GM18520 (cell line): ENCODE measurements around the gene EPN1.

ENCODE experiments used
- ATAC-seq: cut with Tn5 transposase; IDR thresholded peaks from one replicate; pipeline ENCODE4 v1.9.1; 2021; ENCODE audit not compliant: unreplicated experiment

Gene EPN1

DNA sequence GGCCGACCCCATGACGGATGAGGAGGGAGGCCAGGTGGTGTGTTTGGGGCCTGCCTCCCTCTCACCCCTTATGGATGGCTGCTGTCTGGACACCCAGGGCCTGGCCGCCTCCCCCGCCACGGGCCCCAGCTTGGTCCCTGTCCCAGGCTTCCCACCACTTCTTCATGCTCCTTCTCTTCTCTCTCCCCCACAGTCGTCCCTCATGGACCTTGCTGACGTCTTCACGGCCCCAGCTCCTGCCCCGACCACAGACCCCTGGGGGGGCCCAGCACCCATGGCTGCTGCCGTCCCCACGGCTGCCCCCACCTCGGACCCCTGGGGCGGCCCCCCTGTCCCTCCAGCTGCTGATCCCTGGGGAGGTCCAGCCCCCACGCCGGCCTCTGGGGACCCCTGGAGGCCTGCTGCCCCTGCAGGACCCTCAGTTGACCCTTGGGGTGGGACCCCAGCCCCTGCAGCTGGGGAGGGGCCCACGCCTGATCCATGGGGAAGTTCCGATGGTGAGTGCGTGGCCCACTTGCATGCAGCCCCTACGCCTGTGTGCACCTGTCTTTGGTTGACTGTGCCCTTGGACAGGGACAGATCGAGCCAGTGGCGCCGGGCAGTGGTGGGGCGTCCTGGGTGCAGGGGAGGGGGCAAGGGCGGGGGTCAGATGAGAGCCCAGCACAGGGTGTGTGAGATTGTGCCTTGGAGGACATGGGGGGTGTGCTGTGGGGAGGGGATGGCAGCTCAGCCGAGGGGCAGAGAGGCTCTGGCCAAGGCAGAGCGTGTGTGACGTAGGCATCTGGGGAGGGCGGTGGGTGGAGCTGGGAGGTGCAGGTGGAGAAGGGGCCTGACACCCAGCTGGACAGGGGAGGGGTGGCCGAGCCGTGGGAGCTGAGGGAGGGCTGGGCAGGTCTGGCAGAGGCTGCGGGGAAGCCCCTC, 16.8 kb downstream of the EPN1 start:
- no peak for ATAC-seq

DNA sequence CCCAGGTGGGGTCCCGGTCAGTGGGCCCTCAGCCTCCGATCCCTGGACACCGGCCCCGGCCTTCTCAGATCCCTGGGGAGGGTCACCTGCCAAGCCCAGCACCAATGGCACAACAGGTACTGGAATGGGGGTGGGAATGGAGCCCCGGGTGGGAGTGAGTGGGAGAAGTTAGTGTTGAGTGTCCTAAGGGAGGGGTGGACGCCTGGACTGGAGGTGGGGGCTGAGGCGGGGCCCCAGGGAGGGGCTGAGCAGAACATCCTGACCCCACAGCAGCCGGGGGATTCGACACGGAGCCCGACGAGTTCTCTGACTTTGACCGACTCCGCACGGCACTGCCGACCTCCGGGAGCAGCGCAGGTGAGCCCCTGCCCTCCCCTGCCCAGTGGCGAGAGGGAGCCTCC, 17.7 kb downstream of the EPN1 start:
- no peak for ATAC-seq

DNA sequence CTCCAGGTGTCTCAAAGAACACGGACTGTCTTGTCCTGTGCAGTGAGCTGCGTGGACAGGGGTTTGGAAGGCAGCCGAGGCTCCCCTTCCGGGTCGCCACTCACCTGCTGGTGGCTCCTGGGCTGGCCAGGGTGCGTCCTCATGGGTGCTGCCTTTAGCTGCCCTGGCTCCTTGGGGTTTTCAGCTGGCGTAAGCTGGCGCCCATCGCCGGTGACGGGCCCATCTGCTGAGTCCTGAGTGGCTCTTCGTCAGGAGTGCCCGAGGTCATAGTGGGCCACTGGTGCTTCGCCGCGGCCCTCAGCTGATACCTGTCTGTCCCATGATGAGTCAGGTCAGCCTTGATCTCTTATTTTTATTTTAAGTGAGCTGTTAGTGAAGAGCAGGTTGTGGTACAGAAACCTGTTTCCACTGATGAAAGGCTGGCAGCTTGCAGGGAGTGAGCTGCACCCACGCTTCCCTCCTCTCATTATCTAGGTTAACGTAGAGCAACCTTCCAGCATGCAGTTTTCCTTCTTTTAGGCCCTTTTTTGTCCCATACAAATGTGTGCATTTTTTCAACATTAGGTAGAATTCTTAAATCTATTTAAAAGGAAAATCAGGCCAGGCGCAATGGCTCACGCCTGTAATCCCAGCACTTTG, 18.4 kb downstream of the EPN1 start:
- no peak for ATAC-seq

DNA sequence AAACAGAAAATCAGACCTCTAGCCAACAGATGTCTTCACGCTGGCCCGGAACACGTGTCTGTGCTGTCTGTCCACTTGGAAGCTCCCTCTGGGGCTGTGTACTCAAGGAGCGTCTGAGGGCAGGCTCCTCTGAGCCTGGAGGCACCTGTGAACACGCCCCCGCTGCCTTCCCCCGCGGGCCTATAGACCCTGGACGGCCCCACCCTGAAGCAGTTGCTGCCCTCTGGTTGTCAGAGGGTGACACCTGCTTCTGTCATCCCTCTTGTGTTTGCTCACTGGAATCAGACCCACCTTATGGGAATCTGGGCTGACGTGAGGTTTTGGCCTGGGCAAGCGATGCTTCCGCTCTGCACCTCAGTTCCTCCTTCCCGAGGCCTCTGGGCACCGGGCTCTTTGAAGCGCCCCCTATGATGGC, 19.2 kb downstream of the EPN1 start:
- no peak for ATAC-seq

DNA sequence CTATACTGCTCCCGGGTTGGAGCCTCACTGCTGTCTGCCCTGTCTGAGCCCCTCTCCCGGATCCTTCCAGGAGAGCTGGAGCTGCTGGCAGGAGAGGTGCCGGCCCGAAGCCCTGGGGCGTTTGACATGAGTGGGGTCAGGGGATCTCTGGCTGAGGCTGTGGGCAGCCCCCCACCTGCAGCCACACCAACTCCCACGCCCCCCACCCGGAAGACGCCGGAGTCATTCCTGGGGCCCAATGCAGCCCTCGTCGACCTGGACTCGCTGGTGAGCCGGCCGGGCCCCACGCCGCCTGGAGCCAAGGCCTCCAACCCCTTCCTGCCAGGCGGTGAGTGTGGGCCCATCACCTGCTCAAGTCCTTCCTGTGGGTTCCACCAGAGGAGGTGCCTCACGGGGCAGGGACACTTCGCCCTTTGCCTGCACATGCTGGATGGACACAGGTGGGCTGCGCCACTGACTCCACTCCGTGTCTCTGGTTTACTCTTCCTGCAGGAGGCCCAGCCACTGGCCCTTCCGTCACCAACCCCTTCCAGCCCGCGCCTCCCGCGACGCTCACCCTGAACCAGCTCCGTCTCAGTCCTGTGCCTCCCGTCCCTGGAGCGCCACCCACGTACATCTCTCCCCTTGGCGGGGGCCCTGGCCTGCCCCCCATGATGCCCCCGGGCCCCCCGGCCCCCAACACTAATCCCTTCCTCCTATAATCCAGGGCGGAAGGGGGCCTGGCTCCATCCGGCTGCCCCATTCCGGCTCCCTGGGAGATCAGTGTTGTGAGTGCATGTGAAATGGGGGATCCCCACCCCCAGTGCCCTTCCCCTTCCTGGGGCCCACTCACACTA, 19.8 kb downstream of the EPN1 start:
- ATAC-seq: no peak

DNA sequence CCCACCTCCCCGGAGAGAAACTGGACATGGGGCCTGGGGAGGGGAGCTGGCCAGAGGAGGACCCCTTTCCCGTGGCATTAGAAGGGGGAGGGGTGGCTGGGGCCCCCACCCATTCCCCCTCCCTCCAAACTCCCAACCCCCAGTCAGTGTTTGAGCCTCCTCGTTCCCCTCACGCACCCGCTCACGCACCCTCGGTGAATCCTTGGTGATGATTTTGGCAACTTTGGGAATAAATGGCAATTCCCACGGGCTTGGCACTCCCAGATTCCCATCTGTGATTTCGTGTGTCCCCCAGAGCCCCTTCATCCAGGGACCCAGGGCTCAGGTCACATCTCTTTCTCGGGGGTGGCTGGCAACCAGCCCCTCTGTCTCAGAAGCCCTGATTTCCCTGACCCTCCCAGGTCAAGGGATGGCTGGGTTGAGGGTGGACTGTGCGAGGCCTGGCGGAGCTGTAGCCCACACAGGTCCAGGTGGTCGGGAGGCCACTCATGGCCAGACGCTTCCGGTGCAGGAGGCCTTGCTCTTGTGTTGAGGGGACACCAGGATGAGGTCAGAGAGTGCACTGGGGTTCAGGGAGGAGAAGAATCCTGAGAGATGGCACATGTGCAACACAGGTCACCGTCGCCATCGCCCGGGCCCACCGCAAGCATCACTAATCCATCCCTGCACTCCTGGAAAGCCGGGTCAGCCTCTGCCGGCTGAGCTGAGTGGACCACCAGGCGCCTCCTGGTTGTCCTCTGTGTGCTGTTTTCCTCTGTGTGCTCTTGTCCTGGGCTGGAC, 20.7 kb downstream of the EPN1 start:
- ATAC-seq: no peak

DNA sequence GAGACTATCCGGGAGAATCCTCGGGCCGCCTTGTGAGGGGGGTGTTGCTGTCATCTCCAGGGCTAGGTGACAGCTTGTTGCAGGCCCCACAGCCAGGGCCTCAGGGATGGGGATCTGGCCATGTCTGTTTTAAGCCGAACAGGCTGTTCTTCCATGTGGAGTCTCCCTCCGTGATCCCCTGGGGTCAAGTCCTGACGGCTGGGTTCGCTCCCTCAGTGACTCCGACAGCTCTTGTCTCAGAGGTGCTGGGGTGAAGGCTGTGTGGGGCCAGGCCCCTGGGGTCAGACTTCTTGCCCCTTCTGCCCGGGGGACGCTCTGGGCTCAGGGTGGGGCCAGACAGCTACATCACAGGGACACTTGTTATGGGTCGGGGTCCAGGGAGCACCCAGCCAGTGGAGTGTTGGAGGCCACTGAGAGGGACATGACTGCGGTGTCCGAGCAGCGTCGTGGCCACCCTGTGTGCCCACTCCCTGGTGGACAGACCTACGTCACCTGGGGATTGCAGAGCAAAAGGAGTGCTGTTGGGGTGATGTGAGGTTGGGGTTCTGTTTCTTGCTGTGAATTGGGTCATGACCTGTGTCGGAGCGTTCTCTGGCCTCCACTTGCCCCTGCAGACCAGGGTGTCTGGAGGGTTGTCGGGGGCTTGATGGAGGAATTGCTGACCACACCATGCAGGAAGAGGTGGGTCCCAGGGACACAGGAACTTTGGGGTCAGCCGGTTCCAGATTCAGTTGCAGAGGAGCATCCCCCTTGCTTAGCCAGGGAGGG, 21.5 kb downstream of the EPN1 start:
- ATAC-seq: no peak

DNA sequence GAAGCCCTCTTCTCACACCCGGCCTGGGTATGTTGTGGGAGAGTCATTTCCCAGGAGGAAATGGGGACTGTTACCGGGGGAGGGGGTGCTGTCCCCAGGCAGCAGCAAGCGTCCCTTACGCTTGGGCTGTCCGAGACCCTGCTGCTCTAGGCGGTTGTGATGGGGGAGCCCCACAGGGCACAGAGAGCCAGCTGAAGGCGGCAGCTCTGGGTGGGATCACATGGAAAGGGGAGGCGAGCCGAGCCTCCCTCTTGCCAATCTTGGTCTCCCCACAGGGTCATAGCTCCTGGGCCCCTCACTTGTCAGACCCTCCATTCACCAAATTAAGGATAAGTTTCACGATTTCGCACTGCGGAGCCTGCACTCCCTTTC, 22.0 kb downstream of the EPN1 start:
- no peak for ATAC-seq

DNA sequence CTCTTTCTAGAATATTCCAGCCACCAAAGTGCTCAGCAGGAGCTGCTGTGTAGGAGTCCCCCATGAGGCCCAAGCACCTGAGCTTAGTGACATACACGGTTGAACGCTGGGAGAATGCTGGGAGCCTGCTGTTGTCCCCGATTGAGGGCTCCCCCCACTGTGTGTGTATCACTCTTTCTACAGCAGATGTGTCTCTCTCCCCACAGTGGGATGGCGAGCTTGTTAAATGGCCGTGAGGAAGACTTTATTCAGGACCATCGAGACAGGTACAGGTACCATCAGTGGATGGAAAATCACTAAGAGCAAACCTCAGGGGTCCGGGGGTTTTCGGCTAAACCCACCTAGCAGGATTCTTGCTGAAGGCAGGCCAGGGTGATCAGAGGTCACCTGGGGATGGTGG, 22.7 kb downstream of the EPN1 start:
- ATAC-seq: no peak

DNA sequence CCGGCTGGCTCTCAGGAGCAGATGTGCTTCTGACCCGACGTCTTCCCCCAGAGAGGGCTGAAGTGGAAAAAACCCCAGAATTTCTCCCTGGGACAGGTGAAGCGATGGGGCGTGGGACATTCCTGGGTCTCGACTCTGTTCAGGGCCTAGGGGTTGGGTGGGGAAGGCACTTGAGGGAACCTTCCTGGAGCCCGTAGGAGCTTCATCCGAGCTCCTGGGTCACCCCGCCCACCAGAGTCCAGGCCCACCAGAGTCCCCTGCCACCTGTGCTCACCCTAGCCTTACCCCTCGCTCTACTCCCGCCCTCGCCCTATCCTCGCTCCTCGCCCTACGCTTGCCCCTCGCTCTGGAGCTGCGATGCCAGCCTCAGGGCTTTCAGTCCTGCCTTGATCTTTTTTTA, 23.2 kb downstream of the EPN1 start:
- ATAC-seq: no peak

DNA sequence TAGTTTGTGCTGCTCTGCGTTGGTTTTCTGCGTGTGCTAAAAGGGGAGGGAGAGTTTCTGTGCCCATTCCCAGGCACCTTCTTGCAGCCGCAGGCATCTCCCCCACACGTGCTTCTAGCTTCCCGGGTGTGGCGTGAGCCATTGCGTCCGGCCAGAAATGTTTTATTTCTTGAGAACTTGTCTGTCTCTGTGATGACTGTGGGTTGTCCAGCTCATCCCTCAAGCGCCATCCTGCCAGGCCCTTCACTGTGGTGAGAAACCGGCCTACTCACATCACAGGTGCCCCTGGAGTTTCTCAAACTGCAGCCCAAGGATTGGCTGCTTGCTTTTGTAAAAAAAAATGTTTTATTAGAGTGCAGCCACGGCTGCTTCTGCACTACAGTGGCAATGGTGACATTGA, 24.2 kb downstream of the EPN1 start:
- ATAC-seq: no peak

DNA sequence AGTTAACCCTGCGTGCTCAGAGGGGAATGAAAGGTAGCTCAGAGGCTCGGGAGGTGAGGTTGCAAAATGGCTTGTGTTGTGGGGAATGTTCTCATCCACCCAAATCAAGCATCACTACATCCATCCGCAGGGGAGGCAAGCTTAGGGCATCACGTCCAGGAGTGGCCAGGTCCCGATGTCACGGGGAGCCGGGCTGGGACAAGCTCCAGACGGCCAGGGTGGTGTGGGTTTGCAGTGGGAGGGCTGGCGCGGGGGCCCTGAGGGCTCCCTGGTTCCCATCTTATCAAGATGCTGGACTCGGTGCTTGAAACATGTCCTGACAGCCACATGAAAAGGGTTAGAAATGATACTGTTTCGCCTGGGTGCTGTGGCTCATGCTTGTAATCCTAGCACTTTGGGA, 25.8 kb downstream of the EPN1 start:
- no peak for ATAC-seq

DNA sequence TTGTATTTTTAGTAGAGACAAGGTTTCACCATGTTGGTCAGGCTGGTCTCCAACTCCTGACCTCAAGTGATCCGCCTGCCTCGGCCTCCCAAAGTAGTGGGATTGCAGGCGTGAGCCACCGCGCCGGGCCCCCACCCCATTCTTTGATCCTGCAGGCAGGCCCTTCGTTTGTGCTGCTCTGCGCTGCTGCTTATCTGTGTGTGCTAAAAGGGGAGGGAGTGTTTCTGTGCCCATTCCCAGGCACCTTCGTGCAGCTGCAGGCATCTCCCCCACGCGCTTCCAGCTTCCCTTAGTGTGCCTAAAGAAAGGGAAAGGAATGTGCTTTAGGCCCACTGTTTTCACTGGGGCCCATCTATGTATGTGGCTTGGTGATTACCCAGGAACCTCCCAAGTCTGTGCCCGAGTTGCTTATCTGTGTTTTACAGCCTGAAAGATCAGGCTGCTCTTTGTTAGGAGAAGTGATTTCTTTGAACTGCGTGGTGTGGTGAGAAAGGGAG, 27.2 kb downstream of the EPN1 start:
- ATAC-seq: no peak

DNA sequence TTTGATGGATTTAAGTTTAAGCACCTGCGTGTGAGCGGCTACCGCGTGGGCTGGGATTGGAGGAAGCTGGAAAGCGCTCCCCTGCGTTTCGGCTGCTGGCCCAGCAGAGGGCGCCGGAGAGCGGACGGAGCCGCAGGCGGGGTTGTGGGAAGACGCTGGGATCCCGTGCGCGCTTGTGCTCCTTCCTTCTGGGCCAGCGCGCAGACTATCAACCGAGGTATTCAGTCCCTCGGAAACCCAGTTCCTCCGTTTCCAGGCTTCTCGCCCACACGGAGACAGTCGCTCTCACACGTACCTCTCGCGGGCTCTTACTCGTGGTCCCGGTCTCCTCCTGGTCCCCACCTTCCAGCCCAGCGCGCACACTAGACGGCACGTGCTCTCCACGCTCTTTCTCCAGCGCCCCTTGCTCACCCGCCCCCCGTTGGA, 28.8 kb downstream of the EPN1 start:
- ATAC-seq: no peak

DNA sequence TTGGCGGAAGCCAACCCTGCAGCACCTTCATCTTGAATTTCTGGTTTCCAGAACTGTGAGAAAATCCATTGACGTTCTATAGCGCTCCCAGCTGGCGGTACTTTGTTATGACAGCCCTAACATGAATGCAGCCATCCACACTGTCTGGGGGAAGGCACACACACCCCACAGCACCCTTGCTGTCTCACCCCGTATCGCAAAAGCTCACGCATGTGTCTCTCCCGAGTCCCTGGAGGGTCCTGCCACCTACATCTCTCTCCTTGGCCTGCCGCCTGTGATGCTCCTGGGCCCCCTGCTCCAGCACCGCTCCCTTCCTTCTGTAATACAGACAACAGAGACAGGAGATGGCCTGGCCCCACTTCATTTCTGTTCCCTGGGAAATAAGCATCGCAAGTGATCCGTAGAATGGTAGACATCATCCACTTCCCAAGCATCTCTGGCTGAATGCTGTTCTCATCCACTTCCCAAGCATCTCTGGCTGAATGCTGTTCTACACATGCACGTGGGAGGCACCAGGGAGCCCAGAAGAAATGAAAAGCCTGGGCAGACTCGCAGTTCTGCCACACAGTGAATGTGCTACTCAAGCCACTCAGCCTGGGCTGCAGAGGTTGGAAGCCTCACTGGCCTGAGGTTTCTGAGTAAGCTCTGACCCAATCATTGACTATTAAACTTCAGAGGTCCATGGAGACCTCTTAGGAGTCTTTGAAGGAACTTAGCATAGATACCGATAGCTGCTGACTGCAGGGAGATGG, 29.6 kb downstream of the EPN1 start:
- ATAC-seq: no peak

DNA sequence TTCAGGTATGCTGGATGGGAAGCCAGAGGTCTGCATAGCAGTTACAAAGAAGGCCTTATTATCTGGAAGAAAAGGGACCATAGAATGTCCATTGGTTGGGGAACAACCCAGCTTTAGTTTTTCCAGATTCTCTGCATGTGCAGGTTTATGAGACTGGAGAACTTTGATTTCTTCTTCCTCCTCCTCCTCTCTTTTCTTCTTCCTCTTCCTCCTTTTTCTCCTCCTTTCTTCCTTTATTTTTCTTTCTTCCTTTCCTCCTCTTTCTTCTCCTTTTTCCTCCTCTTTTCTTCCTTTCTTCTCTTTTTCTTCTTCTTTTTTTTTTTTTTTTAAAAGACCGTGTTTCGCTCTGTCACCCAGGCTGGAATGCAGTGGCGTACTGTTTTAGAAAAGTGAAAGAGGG, 30.9 kb downstream of the EPN1 start:
- ATAC-seq: no peak

DNA sequence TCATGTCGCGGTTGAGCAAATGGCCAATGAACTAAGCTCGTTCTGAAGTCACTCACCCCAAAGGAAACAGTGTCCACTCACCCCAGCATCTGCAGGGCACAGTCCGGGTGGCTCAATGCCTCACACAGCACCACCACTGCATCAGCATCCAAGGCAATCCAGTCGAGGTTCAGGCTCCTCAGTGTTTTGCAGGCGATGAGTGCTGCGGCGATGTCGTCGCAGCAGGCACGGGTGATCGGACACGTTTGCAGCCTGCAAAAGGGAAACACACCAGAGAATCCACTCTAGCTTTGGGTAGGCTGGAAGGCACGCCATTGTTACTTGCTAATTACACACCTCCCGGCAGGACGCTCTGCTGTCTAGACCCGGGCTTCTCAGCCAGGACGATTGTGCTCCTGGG, 36.7 kb downstream of the EPN1 start:
- ATAC-seq: no peak

DNA sequence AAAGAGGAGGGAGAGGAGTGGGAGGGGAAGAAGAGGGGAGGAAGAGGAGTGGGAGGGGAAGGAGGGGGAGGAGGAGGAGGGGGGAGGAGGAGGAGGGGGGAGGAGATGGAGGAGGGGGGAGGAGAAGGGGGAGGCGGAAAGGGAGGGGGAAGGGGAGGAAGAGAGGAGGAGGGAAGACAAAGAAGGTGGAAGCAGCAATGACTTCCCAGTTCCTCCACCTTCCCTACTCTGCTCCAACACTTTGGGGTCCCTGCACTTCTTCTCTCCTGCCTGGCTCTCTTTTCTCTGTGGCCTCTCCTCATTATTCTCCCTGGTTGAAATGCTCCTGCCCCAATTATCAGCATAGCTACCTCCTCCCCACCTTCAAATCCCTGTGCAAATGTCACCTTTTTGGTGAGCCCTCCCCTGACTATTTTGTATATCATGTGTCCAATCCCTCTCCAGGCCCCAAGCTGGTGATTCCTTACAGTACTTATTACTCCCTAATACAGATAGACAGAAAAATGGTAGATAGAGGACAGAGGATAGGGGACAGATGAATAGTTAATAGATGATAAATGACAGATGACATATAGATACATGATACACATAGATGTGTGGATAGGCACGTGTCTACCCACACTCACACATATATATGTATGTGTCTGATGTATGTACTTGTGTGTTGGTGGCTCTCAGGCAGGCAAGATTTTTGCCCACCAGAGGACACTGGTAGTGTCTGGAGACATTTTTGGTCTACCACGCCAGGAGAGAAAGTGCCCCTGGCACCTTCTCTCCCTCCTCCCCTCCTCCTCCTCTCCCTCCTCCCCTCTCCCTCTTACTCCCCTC, 38.0 kb downstream of the EPN1 start:
- no peak for ATAC-seq
